Right cardiac atrium (tissue), 5 donors: ENCODE measurements around the gene LBX2. TPM values are rescaled to one million over a fixed set of nuclear protein-coding genes. Genes with fewer than 3 reads are reported as not detected.
A peak's percentile ranks its signal among the peaks of the same experiment; 100 is the strongest.
"Not testable (repeated sequence)": the region's sequence is repeated elsewhere in the genome, so short reads cannot be mapped to it uniquely, and the experiment has no call there.

Experiments used
- ATAC-seq, 2 donors: fragments of 200-7000 bp; cut with Tn5 transposase; one replicate each; pipeline versions ENCODE4 v1.8.0 to v1.9.1; 2020; ENCODE audit warnings: moderate library complexity in 2 of 2, mild to moderate bottlenecking in 1 of 2
- DNase-seq, 3 donors: peaks; one replicate each; pipeline ENCODE4 v3.0.0-alpha.2; 2020
- H3K27ac ChIP-seq: one replicate; pipeline ENCODE4 v1.5.1; 2013; ENCODE audit warnings: mild to moderate bottlenecking, low read length, control low read depth, moderate library complexity
- H3K27me3 ChIP-seq: one replicate; pipeline ENCODE4 v1.6.1; 2013; ENCODE audit not compliant: control insufficient read depth, insufficient read depth
- H3K4me1 ChIP-seq: one replicate; pipeline ENCODE4 v1.6.1; 2013; ENCODE audit warnings: low read length; ENCODE audit not compliant: control insufficient read depth, insufficient read depth
- H3K4me3 ChIP-seq: one replicate; pipeline ENCODE4 v1.5.1; 2013; ENCODE audit warnings: low read length, control low read depth
- H3K9me3 ChIP-seq: one replicate; pipeline ENCODE4 v1.6.1; 2013; ENCODE audit warnings: low read length; ENCODE audit not compliant: control insufficient read depth
- WGBS: extraction: QIAGEN DNeasy Blood & Tissue Kit; methylation state at CpG from one replicate; pipeline ENCODE4 v1.1.7; 2013; 5-methylcytosine and 5-hydroxymethylcytosine counted together
- intact Hi-C, 4 donors: fragments of 100-400 bp; cut with DNase I; formaldehyde crosslinking; loops; one replicate each; pipeline versions ENCODE4 v1.11.0 to v1.14.0; 2022 to 2023
- polyA plus RNA-seq: library from polyadenylated mRNA; stranded (reverse); fragments of 200-250 nt; gene quantifications from one replicate; pipeline ENCODE4 v1.2.3, GENCODE V29; 2013
- total RNA-seq, 4 donors: library from RNA; stranded (reverse); fragmentation: NEBNext Ultra II Directional; extraction: Animal tissue kit (Norgen Biotek cat#: 25700); gene quantifications; one replicate each; pipeline ENCODE4 v1.2.1, GENCODE V29; 2021
- donor health status: healthy with polysubstance abuse.
- donor health status: DM: no; HTN: yes; CAD: no.
- donor health status: DM: no; HTN: no; CAD: no.
- donor health status: DM: no; HTN: yes; CAD: no; lungs with severe emphysema.
- donor health status: DM: yes; HTN: yes; CAD: no.

Gene LBX2
- total and polyA plus RNA-seq, 5 donors: 0.51 to 1.2 (median 0.78) TPM

- intact Hi-C loops, H3K27ac ChIP-seq, ATAC-seq, H3K27me3 ChIP-seq, DNase-seq, H3K4me3 ChIP-seq, H3K9me3 ChIP-seq: not testable (repeated sequence)
- peaks cover 11% of the 10 kb centered on the region for H3K4me1 ChIP-seq
- WGBS: 84% methylated on average over 10 of the region's 10 CpGs
Observed at GRCh38 chr2:74460187-74460586, 39.2 kb downstream of the LBX2 start.

- DNase-seq, H3K4me3 ChIP-seq, intact Hi-C loops, ATAC-seq, H3K27me3 ChIP-seq, H3K9me3 ChIP-seq, H3K27ac ChIP-seq: not testable (repeated sequence)
- peaks cover 11% of the 10 kb centered on the region for H3K4me1 ChIP-seq
- WGBS: 78% methylated on average over 13 of the region's 13 CpGs
Observed at GRCh38 chr2:74459503-74460118, 39.8 kb downstream of the LBX2 start.

- no peak for ATAC-seq
- intact Hi-C loops: no loop called here
- DNase-seq: no peak
- no peaks in the 10 kb centered on the region for H3K9me3 ChIP-seq
- no peaks in the 10 kb centered on the region for H3K27me3 ChIP-seq
- H3K4me1 ChIP-seq: peaks cover 9% of the 10 kb centered on the region
- H3K4me3 ChIP-seq: peak overlapping the region; percentile 68
- 2% methylated on average over 10 of the region's 10 CpGs for WGBS
- peak overlapping the region; percentile 53 for H3K27ac ChIP-seq
Observed at GRCh38 chr2:74458938-74459363, 40.5 kb downstream of the LBX2 start.

DNA sequence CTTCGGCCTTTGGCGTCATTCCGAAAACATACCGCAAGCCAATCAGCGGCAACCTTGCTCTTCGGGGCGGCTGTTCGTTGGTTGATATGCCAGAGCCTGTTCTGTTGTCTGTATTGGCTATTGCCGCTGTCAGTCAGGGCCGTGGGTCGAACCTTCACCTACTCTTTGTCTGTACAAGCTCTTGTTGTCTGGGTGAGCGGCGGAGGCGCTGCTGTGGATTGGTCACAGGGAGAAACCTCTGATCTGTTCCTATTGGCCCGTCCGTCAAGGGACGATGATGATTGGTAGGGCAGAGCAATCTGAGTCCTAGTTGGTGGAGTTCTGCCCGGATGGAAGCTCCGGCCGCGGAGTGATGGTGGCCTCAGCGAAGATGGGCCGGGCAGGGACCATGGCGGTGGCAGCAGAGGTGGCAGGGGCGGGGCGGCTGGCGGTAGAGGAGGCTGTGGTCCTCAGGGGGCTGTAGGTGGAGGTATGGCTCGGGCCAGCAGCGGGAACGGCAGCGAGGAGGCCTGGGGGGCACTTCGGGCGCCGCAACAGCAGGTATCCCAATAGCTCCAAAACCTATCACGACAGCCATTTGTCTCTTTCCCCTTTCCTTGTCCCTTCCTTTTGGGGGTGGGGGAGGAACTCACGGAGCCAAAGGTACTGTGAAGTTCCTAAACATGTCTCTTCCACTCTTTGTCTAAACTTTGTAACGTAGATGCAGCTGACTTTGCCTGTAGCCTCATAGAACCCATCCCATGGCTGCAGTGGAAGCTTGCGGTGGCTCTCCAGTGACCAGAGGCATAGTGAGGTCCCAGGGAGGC is 41.1 kb downstream of the LBX2 start, which contains the start of gene WBP1:
Gene WBP1 (plus strand): TSS at position 307 of the 806 bp plus-strand sequence. CDS start 165 bp downstream, at position 472.
- DNase-seq (peak; percentile 99 to 100 (median 100)), ATAC-seq (peak; percentile 95)
- intact Hi-C loops: no loop called here
- peaks cover 9% of the 10 kb centered on the region for H3K4me1 ChIP-seq
- H3K4me3 ChIP-seq: peak within 1 kb of the TSS; percentile 69
- H3K9me3 ChIP-seq: no peaks in the 10 kb centered on the region
- peak within 1 kb of the TSS; percentile 96 for H3K27ac ChIP-seq
- WGBS: under 1% methylated on average over 38 of the region's 38 CpGs
- no peaks in the 10 kb centered on the region for H3K27me3 ChIP-seq

DNA sequence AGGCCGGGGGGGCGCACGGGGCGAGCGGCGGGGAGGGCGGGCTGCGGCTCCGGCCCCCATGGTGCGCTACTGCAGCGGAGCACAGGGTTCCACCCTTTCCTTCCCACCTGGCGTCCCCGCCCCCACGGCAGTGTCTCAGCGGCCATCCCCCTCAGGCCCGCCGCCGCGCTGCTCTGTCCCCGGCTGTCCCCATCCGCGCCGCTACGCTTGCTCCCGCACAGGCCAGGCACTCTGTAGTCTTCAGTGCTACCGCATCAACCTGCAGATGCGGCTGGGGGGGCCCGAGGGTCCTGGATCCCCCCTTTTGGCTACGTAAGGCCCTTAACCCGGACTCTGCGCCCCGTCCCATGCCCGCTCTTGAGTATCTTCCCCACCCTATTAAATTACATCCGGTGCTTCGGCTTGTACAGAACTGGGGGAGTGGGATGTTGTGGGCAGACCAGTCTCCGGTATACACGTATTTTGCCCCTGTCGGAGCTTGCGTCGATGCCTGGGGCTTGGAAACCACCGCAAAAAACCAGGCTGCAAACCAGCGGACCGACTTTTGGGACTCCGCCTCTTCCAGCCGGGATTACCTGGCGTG is 41.8 kb downstream of the LBX2 start:
- Histone ChIP-seq H3K27me3 (no peaks in the 10 kb centered on the region), H3K4me3 (peak overlapping the region; percentile 69), H3K9me3 (no peaks in the 10 kb centered on the region), H3K4me1 (peaks cover 9% of the 10 kb centered on the region), H3K27ac (peak overlapping the region; percentile 96)
- intact Hi-C loops: no loop called here
- peak; percentile 28 for ATAC-seq
- peak; percentile 60 to 88 (median 84) for DNase-seq
- WGBS: under 1% methylated on average over 46 of the region's 46 CpGs

DNA sequence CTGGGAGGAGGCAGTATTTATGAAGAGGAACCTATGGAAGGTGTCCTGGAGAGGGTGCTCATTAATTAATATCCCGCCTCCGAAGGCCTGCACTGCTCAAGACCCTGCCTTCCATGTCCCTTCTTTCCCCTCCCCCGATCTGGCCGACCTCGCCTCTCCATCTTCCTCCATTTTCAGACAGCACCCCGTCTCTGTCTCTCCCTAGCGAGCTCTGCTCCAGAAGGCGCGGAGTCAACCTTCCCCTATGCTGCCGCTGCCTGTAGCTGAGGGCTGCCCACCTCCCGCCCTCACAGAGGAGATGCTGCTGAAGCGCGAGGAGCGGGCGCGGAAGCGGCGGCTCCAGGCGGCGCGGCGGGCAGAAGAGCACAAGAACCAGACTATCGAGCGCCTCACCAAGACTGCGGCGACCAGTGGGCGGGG is 42.3 kb downstream of the LBX2 start:
- intact Hi-C loops: no loop called here
- 2% methylated on average over 27 of the region's 27 CpGs for WGBS

GRCh38 chr2:74454654-74455511 is 44.5 kb downstream of the LBX2 start, which contains the start of gene INO80B:
Gene INO80B (plus strand): TSS chr2:74455087. CDS start chr2:74455117, 30 bp downstream.
- Histone ChIP-seq H3K27ac (peak within 1 kb of the TSS; percentile 75), H3K27me3 (no peaks in the 10 kb centered on the region), H3K4me1 (peaks cover 9% of the 10 kb centered on the region), H3K4me3 (peak within 1 kb of the TSS; percentile 91), H3K9me3 (no peaks in the 10 kb centered on the region)
- peak; percentile 94 to 97 (median 96) for DNase-seq
- WGBS: 2% methylated on average over 40 of the region's 40 CpGs
- intact Hi-C loops: no loop called here
- peak; percentile 66 to 68 for ATAC-seq

More for the DNA sequence above, 42.3 kb downstream of the LBX2 start:
- Histone ChIP-seq H3K4me3 (peak overlapping the region; percentile 69), H3K4me1 (peaks cover 9% of the 10 kb centered on the region), H3K9me3 (no peaks in the 10 kb centered on the region), H3K27me3 (no peaks in the 10 kb centered on the region), H3K27ac (peak overlapping the region; percentile 96)
- DNase-seq: no peak
- no peak for ATAC-seq

- 68% methylated on average over 3 of the region's 3 CpGs for WGBS
- no peak overlapping the region for H3K27ac ChIP-seq
- ATAC-seq (no peak), DNase-seq (no peak)
- no peak overlapping the region for H3K4me3 ChIP-seq
- intact Hi-C loops: no loop called here
- H3K9me3 ChIP-seq: no peaks in the 10 kb centered on the region
- H3K4me1 ChIP-seq: peaks cover 5% of the 10 kb centered on the region
- H3K27me3 ChIP-seq: no peaks in the 10 kb centered on the region
Observed at GRCh38 chr2:74450570-74451190, 48.7 kb downstream of the LBX2 start.

DNA sequence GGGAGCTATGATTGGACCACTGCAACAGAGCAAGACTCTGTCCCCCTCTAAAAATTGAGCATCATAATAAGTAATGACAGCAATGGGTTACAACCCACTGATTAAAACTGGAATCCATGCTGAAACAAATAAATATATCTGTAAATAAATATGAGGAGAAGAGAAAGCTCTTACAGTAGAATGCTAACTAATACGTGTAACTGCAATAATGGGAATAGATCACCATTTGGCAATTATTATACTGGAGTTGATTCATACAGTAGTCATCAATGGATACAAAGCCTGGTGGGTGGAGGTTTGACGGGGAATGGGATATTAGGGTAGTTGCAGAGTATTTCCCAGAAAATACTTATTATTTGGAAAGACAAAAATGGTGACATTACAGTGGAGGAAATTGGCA is 50.6 kb downstream of the LBX2 start:
- ATAC-seq: no peak
- no peak overlapping the region for H3K4me3 ChIP-seq

More for the DNA sequence above, 50.6 kb downstream of the LBX2 start:
- no peak overlapping the region for H3K27ac ChIP-seq
- H3K27me3 ChIP-seq: no peaks in the 10 kb centered on the region
- WGBS: 75% methylated on average over 2 of the region's 2 CpGs
- DNase-seq: no peak
- H3K4me1 ChIP-seq: no peaks in the 10 kb centered on the region
- intact Hi-C loops: no loop called here
- no peaks in the 10 kb centered on the region for H3K9me3 ChIP-seq
